Measurements from ENCODE around the gene PDCD4. TPM values are rescaled to one million over a fixed set of nuclear protein-coding genes. Genes with fewer than 3 reads are reported as not detected.

Gene PDCD4
- total RNA-seq, 1 donor from 2014 or later, result 10.3 TPM

- DNase-seq (ENCODE audit: low spot score in 2 of 2), result peak in 1 of 2 donors; percentile 88
- intact Hi-C loops (cut with DNase I), result loop anchor here (2.0 to 5.0 kb wide), 3 partner anchors 52 to 125 kb away; no protein-coding TSS in a partner anchor
- Histone ChIP-seq H3K9me3 (no peaks in the 10 kb centered on the region), H3K4me1 (peaks cover 11 to 27% of the 10 kb centered on the region in 2 donors), H3K4me3 (peak overlapping the region; percentile 87 to 88), H3K27me3 (no peaks in the 10 kb centered on the region), H3K36me3 (no peaks in the 10 kb centered on the region), H3K27ac (peak overlapping the region; percentile 97 to 99)
- TF ChIP-seq, protein P1, sequence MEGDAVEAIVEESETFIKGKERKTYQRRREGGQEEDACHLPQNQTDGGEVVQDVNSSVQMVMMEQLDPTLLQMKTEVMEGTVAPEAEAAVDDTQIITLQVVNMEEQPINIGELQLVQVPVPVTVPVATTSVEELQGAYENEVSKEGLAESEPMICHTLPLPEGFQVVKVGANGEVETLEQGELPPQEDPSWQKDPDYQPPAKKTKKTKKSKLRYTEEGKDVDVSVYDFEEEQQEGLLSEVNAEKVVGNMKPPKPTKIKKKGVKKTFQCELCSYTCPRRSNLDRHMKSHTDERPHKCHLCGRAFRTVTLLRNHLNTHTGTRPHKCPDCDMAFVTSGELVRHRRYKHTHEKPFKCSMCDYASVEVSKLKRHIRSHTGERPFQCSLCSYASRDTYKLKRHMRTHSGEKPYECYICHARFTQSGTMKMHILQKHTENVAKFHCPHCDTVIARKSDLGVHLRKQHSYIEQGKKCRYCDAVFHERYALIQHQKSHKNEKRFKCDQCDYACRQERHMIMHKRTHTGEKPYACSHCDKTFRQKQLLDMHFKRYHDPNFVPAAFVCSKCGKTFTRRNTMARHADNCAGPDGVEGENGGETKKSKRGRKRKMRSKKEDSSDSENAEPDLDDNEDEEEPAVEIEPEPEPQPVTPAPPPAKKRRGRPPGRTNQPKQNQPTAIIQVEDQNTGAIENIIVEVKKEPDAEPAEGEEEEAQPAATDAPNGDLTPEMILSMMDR (IDR thresholded peaks at IDR 0.05), result peak in 1 of 3 experiments; percentile 21
These were observed 636 bp downstream of the PDCD4 start for GRCh38 chr10:110872145-110872983.

DNA sequence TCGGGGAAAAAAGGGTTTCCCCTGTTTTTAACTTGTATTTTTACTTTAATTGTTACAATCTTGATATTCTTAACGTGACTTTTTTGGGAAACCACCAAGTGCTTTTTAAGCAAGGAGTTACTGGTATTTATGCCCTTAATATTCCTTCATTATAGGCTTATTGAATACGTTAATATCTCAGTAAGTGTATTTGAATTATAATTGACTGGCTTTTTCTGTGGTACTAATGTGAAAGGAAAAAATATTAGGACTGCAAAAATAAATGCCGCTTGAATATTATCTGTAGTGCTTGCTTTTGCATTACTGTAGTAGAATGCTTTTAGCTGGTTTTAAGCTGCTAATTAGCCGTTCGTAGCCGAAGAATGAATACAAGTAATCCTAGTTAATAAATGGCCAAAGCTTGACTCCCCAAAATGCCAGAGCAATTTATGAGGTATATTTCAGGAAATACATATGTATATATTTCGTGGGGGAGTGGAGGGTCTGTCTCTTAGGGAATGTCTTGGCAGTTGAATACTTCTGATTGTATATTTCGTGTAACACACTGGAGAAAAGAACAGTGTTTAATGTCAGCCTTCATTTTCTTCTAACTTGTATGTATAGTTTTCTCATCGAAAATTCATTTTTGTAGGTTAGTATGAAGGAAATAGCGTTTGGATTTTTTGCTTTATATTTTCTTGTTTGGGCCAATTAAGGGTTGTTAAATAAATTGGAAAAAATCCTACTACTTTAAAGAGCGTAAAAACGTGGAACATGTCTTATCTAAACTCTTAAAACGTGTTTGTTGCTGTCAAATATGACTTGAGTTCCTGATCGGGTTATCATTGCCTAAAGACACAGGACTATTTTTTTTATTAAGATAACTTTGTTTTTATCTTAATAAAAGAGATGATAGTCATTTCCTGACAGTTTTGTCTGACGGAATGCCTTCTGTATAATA lies 1.5 kb downstream of the PDCD4 start:
- Histone ChIP-seq H3K27me3 (no peaks in the 10 kb centered on the region), H3K4me3 (peak overlapping the region; percentile 87 to 88), H3K36me3 (no peaks in the 10 kb centered on the region), H3K27ac (peak overlapping the region; percentile 97 to 99), H3K4me1 (peaks cover 4 to 24% of the 10 kb centered on the region in 2 donors), H3K9me3 (no peaks in the 10 kb centered on the region)
- TF ChIP-seq, protein P1 (IDR thresholded peaks at IDR 0.05), result no peak
- no peak for DNase-seq (ENCODE audit: low spot score in 2 of 2)
- intact Hi-C loops (cut with DNase I), result loop anchor here (2.0 to 5.0 kb wide), 3 partner anchors 52 to 126 kb away; no protein-coding TSS in a partner anchor

DNA sequence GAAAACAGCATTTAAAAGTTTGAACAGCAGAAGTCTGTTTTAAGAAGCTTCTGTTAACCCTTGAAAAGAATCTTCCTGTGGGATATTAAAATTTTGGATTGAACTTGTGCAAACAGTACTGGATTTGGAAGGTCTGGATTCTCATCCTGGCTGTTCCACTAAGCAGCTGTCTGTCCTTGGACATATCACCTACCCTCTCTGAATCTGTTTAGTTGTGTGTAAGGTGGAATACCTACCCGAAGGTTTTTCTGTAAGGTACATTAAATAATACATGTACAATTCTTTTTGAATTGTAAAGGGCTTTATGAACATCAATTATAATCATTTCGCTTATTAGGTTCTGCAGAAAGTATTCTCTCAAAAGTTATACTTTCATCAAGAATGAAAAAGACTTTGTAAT lies 2.2 kb downstream of the PDCD4 start:
- Histone ChIP-seq H3K27ac (no peak overlapping the region), H3K27me3 (no peaks in the 10 kb centered on the region), H3K4me3 (peak overlapping the region; percentile 87 to 88), H3K4me1 (peaks cover 4 to 22% of the 10 kb centered on the region in 2 donors), H3K36me3 (no peaks in the 10 kb centered on the region), H3K9me3 (no peaks in the 10 kb centered on the region)
- TF ChIP-seq, protein P1 (IDR thresholded peaks at IDR 0.05), result no peak
- intact Hi-C loops (cut with DNase I), result loop anchor here (2.0 to 5.0 kb wide), 3 partner anchors 53 to 127 kb away; no protein-coding TSS in a partner anchor
- no peak for DNase-seq (ENCODE audit: low spot score in 2 of 2)

DNA sequence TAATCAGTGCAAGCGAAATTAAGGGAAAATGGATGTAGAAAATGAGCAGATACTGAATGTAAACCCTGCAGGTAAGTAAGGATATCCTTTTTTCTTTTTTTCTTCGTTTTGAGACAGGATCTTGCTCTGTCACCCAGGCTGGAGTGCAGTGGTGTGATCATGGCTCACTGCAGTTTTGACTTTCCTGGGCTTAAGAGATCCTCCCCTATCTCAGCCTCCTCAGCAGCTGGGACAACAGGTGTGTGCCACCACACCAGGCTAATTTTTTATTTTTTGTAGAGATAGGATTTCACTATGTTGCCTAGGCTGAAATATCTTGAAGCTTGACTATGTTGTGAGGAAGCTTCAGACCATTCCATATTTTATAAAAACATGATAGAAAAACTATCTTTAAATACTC lies 4.3 kb downstream of the PDCD4 start:
- peaks cover 2 to 15% of the 10 kb centered on the region in 2 donors for H3K4me1 ChIP-seq
- H3K9me3 ChIP-seq, result no peaks in the 10 kb centered on the region
- no peaks in the 10 kb centered on the region for H3K36me3 ChIP-seq
- H3K4me3 ChIP-seq, result no peak overlapping the region
- no peak overlapping the region for H3K27ac ChIP-seq
- TF ChIP-seq, protein P1 (IDR thresholded peaks at IDR 0.05), result no peak
- intact Hi-C loops (cut with DNase I), result no loop called here
- H3K27me3 ChIP-seq, result no peaks in the 10 kb centered on the region
- DNase-seq (ENCODE audit: low spot score in 2 of 2), result no peak

DNA sequence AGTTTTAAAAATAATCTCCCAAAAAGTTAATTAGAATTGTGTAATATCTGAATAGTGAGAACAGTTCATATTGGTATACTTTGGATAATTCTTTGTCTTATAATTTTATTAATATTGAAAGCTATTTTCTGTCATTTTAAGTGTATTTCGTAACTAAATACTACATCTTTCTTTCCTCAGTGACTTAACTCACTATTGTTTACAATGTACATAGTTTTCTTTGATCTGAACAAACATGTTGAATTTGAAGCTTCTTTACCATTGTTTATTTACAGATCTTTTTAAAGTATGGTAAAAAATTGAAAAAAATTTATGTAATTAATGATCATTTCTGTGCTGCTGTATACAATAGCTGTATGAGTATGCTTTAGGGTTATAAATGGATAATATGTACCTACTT lies 5.1 kb downstream of the PDCD4 start:
- TF ChIP-seq, protein P1 (IDR thresholded peaks at IDR 0.05), result no peak
- Histone ChIP-seq H3K36me3 (no peaks in the 10 kb centered on the region), H3K27ac (no peak overlapping the region), H3K4me1 (peaks cover 0 to 15% of the 10 kb centered on the region in 2 donors), H3K4me3 (no peak overlapping the region), H3K27me3 (no peaks in the 10 kb centered on the region), H3K9me3 (no peaks in the 10 kb centered on the region)
- no peak for DNase-seq (ENCODE audit: low spot score in 2 of 2)
- intact Hi-C loops (cut with DNase I), result no loop called here

Measured in ascending aorta (tissue), 2 donors.